HEK293 (cell line): ENCODE measurements around the gene RASL12.
"Not testable (repeated sequence)": the region's sequence is repeated elsewhere in the genome, so short reads cannot be mapped to it uniquely, and the experiment has no call there.

Source experiments
- CTCF ChIA-PET: fragments of 350-600 bp; formaldehyde crosslinking; extraction: SDS; loops from one replicate; lab custom pipeline; 2021; ENCODE audit warnings: antibody characterized with exemption; lab: Yijun Ruan, JAX
- POLR2A ChIA-PET: fragments of 300-600 bp; formaldehyde crosslinking; extraction: SDS; loops from one replicate; lab custom pipeline; 2020; ENCODE audit warnings: antibody characterized with exemption, inconsistent platforms; lab: Yijun Ruan, JAX
- H3K27ac ChIP-seq: fragments of 200-500 bp; sonication (Bioruptor generic); 2 replicates; pipeline ENCODE4 v1.5.1; 2014; ENCODE audit warnings: low read depth, low read length, control low read depth, inconsistent platforms; ENCODE audit errors: extremely low read depth
- H3K36me3 ChIP-seq, 2 experiments: fragments of 200-500 bp in 1 of 2; sonication (Bioruptor generic) in 1 of 2; 1 replicate in 1 of 2; 2 replicates in 1 of 2; pipeline ENCODE4 v1.5.1; 2014 to 2017; ENCODE audit warnings: inconsistent platforms in 2 of 2, low read length in 2 of 2; ENCODE audit not compliant: control insufficient read depth in 2 of 2, insufficient read depth in 1 of 2
- H3K4me1 ChIP-seq: fragments of 200-500 bp; sonication (Bioruptor generic); 2 replicates; pipeline ENCODE4 v1.5.1; 2014; ENCODE audit warnings: mild to moderate bottlenecking, low read length, inconsistent platforms; ENCODE audit not compliant: control insufficient read depth, insufficient read depth
- H3K4me3 ChIP-seq: 2 replicates; pipeline ENCODE4 v1.5.1; 2011; ENCODE audit warnings: low read depth, mild to moderate bottlenecking, control low read depth, low read length, moderate library complexity
- H3K9me3 ChIP-seq: fragments of 200-500 bp; sonication (Bioruptor generic); 2 replicates; pipeline ENCODE4 v1.5.1; 2014; ENCODE audit warnings: low read depth, low read length, inconsistent platforms; ENCODE audit not compliant: control insufficient read depth, insufficient read depth
- GLIS1 ChIP-seq: fragments of 450-650 bp; formaldehyde crosslinking; IDR thresholded peaks from 2 replicates; pipeline ENCODE4 v1.5.1; 2016; ENCODE audit warnings: missing biosample characterization, missing genetic modification characterization
- KLF7 ChIP-seq: fragments of 450-650 bp; formaldehyde crosslinking; IDR thresholded peaks from 2 replicates; pipeline ENCODE4 v1.5.1; 2016; ENCODE audit warnings: missing biosample characterization, missing genetic modification characterization, borderline replicate concordance
- SP2 ChIP-seq: fragments of 450-650 bp; formaldehyde crosslinking; IDR thresholded peaks from 2 replicates; pipeline ENCODE4 v1.5.1; 2016; ENCODE audit warnings: missing biosample characterization, missing genetic modification characterization
- ZBTB1 ChIP-seq: fragments of 450-650 bp; formaldehyde crosslinking; IDR thresholded peaks from 2 replicates; pipeline ENCODE4 v1.5.1; 2016; ENCODE audit warnings: missing biosample characterization, missing genetic modification characterization
- ZFHX2 ChIP-seq: fragments of 450-650 bp; formaldehyde crosslinking; conservative IDR thresholded peaks from 2 replicates; pipeline ENCODE4 v1.5.1; 2016; ENCODE audit warnings: missing biosample characterization, missing genetic modification characterization
- ZFP37 ChIP-seq: fragments of 450-650 bp; formaldehyde crosslinking; IDR thresholded peaks from 2 replicates; pipeline ENCODE4 v1.5.1; 2016; ENCODE audit warnings: missing biosample characterization, missing genetic modification characterization
- ZNF133 ChIP-seq: fragments of 450-650 bp; formaldehyde crosslinking; IDR thresholded peaks from 2 replicates; pipeline ENCODE4 v1.5.1; 2016; ENCODE audit warnings: missing biosample characterization, missing genetic modification characterization
- ZNF19 ChIP-seq: fragments of 450-650 bp; formaldehyde crosslinking; IDR thresholded peaks from 2 replicates; pipeline ENCODE4; 2016; ENCODE audit warnings: missing biosample characterization, missing genetic modification characterization, low read depth
- ZNF335 ChIP-seq: fragments of 450-650 bp; formaldehyde crosslinking; conservative IDR thresholded peaks from 2 replicates; pipeline ENCODE4 v1.5.1; 2016; ENCODE audit warnings: missing biosample characterization, missing genetic modification characterization
- ZNF341 ChIP-seq: fragments of 450-650 bp; formaldehyde crosslinking; IDR thresholded peaks from 2 replicates; pipeline ENCODE4; 2016; ENCODE audit warnings: low read depth, missing biosample characterization, missing genetic modification characterization
- ZNF521 ChIP-seq: fragments of 450-650 bp; formaldehyde crosslinking; IDR thresholded peaks from 2 replicates; pipeline ENCODE4 v1.5.1; 2017; ENCODE audit warnings: missing biosample characterization, mild to moderate bottlenecking, missing genetic modification characterization
- ZNF561 ChIP-seq: fragments of 450-650 bp; IDR thresholded peaks from 2 replicates; pipeline ENCODE4 v1.5.1; 2018; ENCODE audit warnings: missing biosample characterization, missing genetic modification characterization, borderline replicate concordance
- ZNF596 ChIP-seq: fragments of 450-650 bp; IDR thresholded peaks from 2 replicates; pipeline ENCODE4 v1.5.0; 2018; ENCODE audit warnings: missing biosample characterization, mild to moderate bottlenecking, missing genetic modification characterization, moderate library complexity
- ZNF623 ChIP-seq: fragments of 450-650 bp; formaldehyde crosslinking; IDR thresholded peaks from 2 replicates; pipeline ENCODE4 v1.5.1; 2016; ENCODE audit warnings: missing biosample characterization, missing genetic modification characterization
- ZNF658 ChIP-seq: fragments of 450-650 bp; formaldehyde crosslinking; IDR thresholded peaks from 2 replicates; pipeline ENCODE4; 2016; ENCODE audit warnings: missing biosample characterization, missing genetic modification characterization
- ZNF768 ChIP-seq: fragments of 450-650 bp; formaldehyde crosslinking; IDR thresholded peaks from 2 replicates; pipeline ENCODE4 v1.5.1; 2018; ENCODE audit warnings: missing biosample characterization, mild to moderate bottlenecking, missing genetic modification characterization
- ZNF776 ChIP-seq: fragments of 450-650 bp; formaldehyde crosslinking; IDR thresholded peaks from 2 replicates; pipeline ENCODE4 v1.5.0; 2017; ENCODE audit warnings: missing biosample characterization, missing genetic modification characterization, borderline replicate concordance

RASL12 gene

DNA sequence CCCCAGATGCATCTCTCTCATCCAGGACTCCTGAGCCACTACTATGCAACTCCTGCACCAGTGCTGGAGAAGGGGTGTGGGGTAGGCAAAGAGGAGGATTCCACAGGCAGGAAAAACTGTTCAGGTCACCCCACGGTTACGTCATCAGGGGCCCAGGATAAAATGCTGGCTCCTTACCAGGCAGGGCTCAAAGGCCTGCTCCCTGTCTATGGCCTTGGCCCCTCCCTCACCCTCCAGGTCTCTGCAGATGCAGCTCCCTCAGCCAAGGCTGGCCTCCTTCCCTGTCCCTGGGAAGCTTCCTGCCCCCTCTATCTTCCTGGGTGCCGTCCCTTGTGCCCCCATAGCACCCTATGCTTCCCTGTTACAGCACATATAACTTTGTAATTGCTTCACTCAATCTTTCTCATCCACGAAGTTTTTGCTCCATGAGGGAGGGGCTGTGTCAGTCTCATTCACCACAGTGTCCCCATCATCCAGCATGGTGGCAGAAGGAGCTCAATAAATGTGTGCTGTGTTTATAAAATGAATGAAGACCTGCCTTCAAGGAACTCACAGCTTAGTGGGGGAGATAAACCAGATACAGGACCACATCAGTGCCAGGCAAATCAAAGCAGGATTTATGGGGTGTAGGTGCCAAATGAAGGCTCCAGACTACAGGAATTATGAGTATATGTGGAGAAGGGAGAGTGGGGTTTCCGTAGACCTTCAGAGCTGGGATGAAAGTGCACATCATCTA, 27.4 kb upstream of the RASL12 start:
- TF ChIP-seq ZNF596 (no peak), GLIS1 (peak; percentile 61; the same call in 1 of the 2 replicates)
- H3K27ac ChIP-seq, result no peak overlapping the region
- H3K4me3 ChIP-seq, result no peak overlapping the region
- H3K4me1 ChIP-seq, result no peaks in the 10 kb centered on the region
- H3K36me3 ChIP-seq, result peaks cover 0 to 26% of the 10 kb centered on the region in 2 experiments; a peak in 2 of 3 replicates
- no peaks in the 10 kb centered on the region for H3K9me3 ChIP-seq
- CTCF ChIA-PET, result interaction anchor here (0.6 to 1.3 kb wide), 3 partner anchors 8 to 1317 kb away, joined by 3 to 6 read pairs (median 3); no protein-coding TSS in a partner anchor
- POLR2A ChIA-PET, result no interaction called here

DNA sequence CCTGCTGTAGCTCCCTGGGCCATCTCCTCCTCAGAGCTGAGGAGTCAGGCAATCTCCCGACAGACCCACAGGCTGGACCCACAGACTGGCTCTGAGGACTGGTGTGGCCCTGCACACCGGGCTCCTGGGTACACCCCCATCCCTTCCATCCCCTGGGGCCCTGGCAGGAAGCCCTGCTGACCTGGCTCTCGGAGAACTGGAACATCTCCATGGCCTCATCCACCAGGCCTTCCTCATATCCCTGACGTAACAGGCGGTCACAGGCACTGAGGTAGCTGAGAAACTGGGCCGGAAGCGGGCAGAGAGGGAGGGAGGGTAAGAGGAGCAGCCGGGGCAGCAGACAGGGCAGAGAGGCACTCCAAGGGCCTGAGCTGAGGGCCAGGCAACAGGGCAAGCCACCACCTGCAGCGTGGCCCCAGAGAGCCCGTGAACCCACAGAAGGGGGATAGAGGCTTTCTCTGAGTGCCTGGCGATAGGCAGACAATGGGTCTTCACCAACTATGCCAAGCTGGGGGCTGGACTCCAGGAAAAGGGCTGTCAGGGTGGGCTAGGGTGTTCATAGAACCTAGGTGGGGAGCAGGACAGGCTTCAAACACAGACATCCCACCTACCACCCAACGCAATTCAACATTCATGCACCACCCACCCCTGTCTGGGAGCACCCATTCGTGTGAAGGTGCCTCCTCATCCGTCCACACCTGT, 26.7 kb upstream of the RASL12 start:
- Histone ChIP-seq H3K4me1 (no peaks in the 10 kb centered on the region), H3K27ac (no peak overlapping the region), H3K9me3 (no peaks in the 10 kb centered on the region), H3K4me3 (no peak overlapping the region), H3K36me3 (peaks cover 0 to 24% of the 10 kb centered on the region in 2 experiments; a peak in 1 of 3 replicates)
- POLR2A ChIA-PET, result no interaction called here
- CTCF ChIA-PET, result interaction anchor here (0.6 kb wide), 1 partner anchor 1316 kb away, joined by 3 read pairs; no protein-coding TSS in a partner anchor
- TF ChIP-seq ZBTB1 (tag by site-specific recombination) (no peak), ZNF335 (tag by site-specific recombination) (no peak), GLIS1 (peak; percentile 9; the same call in 1 of the 2 replicates)
- TF ChIP-seq, all 188 proteins: peak for 1

DNA sequence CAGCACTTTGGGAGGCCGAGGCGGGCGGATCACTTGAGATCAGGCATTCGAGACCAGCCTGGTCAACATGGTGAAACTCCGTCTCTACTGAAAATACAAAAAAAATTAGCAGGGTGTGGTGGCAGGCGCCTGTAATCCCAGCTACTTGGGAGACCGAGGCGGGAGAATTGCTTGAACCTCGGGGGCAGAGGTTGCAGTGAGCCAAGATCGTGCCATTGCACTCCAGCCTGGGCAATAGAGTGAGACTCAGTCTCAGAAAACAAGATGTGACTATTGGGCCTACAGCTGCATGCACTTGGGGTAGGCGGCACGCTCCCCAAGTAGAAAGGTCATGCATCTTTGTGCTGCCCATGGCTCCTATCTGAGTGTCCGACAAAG, 26.0 kb upstream of the RASL12 start:
- H3K4me3 ChIP-seq, H3K27ac ChIP-seq, H3K9me3 ChIP-seq, H3K4me1 ChIP-seq, POLR2A ChIA-PET: not testable (repeated sequence)
- CTCF ChIA-PET, result interaction anchor here (0.9 kb wide), 1 partner anchor 39 kb away, joined by 3 read pairs; no protein-coding TSS in a partner anchor
- peaks cover 0 to 17% of the 10 kb centered on the region in 2 experiments; a peak in 1 of 3 replicates for H3K36me3 ChIP-seq

DNA sequence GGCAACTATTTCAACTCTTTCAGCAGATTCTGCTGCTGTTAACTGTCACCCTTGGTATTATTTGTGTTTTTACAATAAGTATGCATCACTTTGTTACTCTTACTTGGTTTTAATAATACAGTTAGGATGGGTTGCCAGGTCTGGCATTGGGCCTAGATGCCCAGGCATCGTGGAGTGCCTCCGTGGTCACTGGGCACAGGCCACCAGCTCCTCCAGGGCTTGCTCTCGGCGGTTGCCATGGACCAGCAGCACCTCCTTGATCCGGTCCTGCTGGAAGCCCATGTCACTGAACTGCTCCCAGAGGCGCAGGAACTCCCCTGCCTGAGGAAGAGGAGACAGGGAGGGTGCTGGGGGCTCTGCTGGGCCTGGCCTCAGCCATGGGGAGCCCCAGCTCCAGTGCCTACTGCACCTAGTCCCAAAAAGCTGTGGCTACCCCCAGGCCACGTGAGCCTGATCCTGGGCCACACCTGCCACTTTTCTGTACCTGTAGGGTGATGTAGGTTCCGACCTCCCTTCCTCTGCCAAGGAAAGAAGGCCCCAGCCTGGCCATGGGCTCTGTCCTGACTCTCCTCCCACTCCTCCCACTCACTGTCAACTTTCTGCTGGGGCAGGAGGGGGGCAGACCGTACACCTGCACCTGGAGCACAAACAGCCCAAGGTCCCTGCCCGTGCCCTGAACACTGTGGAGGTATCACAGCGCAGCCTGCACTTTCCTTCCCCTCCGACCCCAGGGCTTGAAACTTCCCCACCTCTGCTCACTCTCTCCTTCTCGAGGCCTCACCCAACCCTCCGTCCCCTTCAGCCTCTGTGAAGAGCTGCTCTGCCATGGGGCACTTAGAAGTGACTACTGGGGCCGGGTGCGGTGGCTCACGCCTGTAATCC, 25.4 kb upstream of the RASL12 start:
- Histone ChIP-seq H3K9me3 (no peaks in the 10 kb centered on the region), H3K27ac (no peak overlapping the region), H3K4me1 (no peaks in the 10 kb centered on the region), H3K4me3 (no peak overlapping the region), H3K36me3 (peaks cover 0 to 11% of the 10 kb centered on the region in 2 experiments; a peak in 1 of 3 replicates)
- POLR2A ChIA-PET, result no interaction called here
- TF ChIP-seq ZNF341 (tag by site-specific recombination) (no peak), ZFHX2 (tag by site-specific recombination) (peak; percentile 36; the same call in 1 of the 2 replicates)
- CTCF ChIA-PET, result interaction anchor here (0.9 kb wide), 1 partner anchor 38 kb away, joined by 3 read pairs; no protein-coding TSS in a partner anchor

DNA sequence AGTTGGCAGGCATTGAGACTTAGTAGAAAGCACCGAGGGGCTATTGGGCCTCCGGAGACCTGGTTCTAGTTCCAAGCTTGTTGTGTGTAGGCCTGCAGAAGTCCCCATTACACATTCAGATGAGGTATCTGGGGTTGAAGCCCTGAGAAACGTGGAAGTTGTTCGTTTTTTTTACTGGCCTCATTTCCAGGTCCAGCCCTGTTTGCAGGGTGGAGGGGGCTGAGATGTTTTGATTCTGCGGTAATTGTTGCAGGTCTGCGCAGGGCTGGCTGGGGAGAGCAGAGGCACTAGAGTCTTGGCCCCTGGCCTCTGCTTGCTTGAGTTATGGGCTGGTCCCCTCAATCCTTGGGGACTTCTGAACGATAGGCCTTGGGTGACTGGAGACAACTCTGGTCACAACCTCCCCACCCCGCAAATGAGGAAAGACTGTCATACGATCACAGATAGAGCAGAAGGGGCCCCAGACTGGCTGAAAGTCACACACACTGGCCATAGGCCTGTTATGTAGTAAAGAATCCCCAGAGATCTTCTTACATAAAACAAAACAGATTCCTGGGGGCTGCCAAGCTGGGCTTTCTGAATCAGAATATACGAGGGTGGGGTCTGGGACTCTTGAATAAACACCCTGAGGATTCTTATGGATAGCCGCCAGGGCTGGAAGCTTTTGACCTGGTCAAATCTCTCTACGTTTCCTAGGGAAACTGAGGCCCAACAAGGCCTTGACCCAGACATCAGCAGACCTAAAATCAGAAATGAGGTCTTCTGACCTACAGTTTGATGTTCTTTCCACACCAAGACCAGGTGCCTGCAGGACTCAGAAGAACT, 24.4 kb upstream of the RASL12 start:
- H3K36me3 ChIP-seq, result peaks cover 0 to 1% of the 10 kb centered on the region in 2 experiments; a peak in 1 of 3 replicates
- no peak overlapping the region for H3K4me3 ChIP-seq
- H3K27ac ChIP-seq, result no peak overlapping the region
- ChIA-PET CTCF (interaction anchor here (0.5 kb wide), 1 partner anchor 8 kb away, joined by 3 read pairs; no protein-coding TSS in a partner anchor), POLR2A (no interaction called here)
- no peaks in the 10 kb centered on the region for H3K4me1 ChIP-seq
- H3K9me3 ChIP-seq, result no peaks in the 10 kb centered on the region
- TF ChIP-seq SP2 (no peak), ZNF776 (tag by site-specific recombination) (no peak), ZNF133 (no peak), ZNF521 (tag by site-specific recombination) (no peak), ZNF658 (no peak), ZNF19 (tag by site-specific recombination) (no peak), ZNF561 (no peak), KLF7 (tag by site-specific recombination) (no peak), ZNF623 (tag by site-specific recombination) (no peak), ZFP37 (tag by site-specific recombination) (no peak), ZNF768 (tag by site-specific recombination) (no peak)
